Activated T-cell treated with anti-CD3 and anti-CD28 coated beads, Interleukin-2, amount 50 U/mL, for 4 hours (primary cell): ENCODE data around the gene MAG. TPM values are rescaled to one million over a fixed set of nuclear protein-coding genes. Genes with fewer than 3 reads are reported as not detected.

ENCODE experiments used
- ATAC-seq, 2 donors: fragments of 200-7000 bp; cut with Tn5 transposase; one replicate each; pipeline ENCODE4 v1.10.0; 2021
- DNase-seq: peaks from one replicate; pipeline ENCODE4 v3.0.0-alpha.2; 2020
- H3K27me3 Mint-ChIP-seq: one replicate; pipeline ENCODE4 v1.8.0; 2021; ENCODE audit warnings: low read depth, mixed read lengths
- H3K36me3 Mint-ChIP-seq: one replicate; pipeline ENCODE4 v1.8.0; 2022; ENCODE audit warnings: mixed read lengths; ENCODE audit not compliant: insufficient read depth
- H3K4me1 Mint-ChIP-seq: one replicate; pipeline ENCODE4 v1.8.0; 2021; ENCODE audit warnings: low read depth, mixed read lengths
- H3K4me3 Mint-ChIP-seq: one replicate; pipeline ENCODE4 v1.8.0; 2021; ENCODE audit warnings: mild to moderate bottlenecking, moderate library complexity, mixed read lengths
- H3K9me3 Mint-ChIP-seq: one replicate; pipeline ENCODE4 v1.8.0; 2021; ENCODE audit warnings: mixed read lengths
- total RNA-seq, 3 donors: library from RNA; stranded (reverse); gene quantifications; one replicate each; pipeline ENCODE4 v1.2.1, GENCODE V29; 2021

MAG gene
- total RNA-seq, 3 donors from 2014 or later, result 0.29 TPM; not detected in 2

DNA sequence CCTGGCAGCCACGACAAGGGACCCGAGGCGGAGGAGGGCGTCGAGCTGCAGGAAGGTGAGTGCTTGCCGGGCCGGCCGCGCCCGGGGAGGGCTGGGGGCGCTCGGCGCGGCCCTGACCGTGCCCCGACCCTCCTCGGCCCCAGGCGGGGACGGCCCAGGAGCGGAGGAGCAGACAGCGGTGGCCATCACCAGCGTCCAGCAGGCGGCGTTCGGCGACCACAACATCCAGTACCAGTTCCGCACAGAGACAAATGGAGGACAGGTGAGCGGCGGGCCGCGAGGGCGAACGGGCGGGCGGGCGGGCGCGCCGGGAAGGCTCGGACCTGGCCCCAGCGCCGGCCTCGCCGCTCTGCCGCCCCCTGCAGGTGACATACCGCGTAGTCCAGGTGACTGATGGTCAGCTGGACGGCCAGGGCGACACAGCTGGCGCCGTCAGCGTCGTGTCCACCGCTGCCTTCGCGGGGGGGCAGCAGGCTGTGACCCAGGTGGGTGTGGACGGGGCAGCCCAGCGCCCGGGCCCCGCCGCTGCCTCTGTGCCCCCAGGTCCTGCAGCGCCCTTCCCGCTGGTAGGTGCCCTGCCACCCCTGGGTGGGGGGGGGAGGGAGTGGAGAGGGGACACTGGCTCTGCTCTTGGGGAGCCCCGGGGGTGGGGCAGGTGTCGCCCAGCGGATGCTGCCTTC, 22.4 kb upstream of the MAG start:
- Mint-ChIP-seq H3K4me1 (peaks cover 28% of the 10 kb centered on the region), H3K9me3 (no peaks in the 10 kb centered on the region), H3K27me3 (no peaks in the 10 kb centered on the region), H3K4me3 (peak overlapping the region; percentile 68), H3K36me3 (peaks cover 31% of the 10 kb centered on the region)
- peak; percentile 71 for DNase-seq
- peak; percentile 59 to 65 for ATAC-seq

DNA sequence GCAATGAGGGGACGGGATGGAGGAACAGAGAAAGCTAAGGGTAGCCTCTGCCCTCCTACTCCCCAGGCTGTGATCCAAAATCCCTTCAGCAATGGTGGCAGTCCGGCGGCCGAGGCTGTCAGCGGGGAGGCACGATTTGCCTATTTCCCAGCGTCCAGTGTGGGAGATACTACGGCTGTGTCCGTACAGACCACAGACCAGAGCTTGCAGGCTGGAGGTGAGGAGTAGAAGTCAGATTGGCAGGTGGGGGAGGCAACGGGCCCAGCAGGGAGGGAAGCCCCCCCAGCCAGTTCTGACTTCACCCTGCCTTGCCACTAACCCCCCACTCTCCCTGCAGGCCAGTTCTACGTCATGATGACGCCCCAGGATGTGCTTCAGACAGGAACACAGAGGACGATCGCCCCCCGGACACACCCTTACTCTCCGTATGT, 21.6 kb upstream of the MAG start:
- Mint-ChIP-seq H3K27me3 (no peaks in the 10 kb centered on the region), H3K4me3 (peak overlapping the region; percentile 67), H3K36me3 (peaks cover 32% of the 10 kb centered on the region), H3K4me1 (peaks cover 24% of the 10 kb centered on the region), H3K9me3 (no peaks in the 10 kb centered on the region)
- DNase-seq (no peak), ATAC-seq (no peak)

DNA sequence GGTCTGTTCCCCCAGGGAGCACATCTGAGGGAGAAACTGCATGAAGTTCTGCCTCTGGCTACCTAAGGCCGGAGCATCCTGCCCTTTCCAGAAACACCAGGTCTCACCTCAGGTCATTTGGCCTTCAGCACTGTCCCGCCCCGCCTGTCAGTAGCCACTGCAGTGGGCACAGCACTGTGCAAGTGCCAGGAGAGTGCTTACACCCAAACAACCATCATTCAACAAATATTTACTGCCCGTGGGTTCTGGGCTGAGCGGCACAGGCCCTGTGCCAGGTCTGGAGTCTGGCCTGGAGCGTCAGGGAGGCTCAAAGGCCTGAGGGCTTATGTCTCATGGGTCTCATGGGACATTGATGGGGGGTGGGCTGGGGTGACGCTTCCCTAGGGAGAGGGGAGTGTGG, 20.4 kb upstream of the MAG start:
- Mint-ChIP-seq H3K4me3 (peak overlapping the region; percentile 6), H3K4me1 (peaks cover 14% of the 10 kb centered on the region), H3K27me3 (no peaks in the 10 kb centered on the region), H3K9me3 (no peaks in the 10 kb centered on the region), H3K36me3 (peaks cover 33% of the 10 kb centered on the region)
- DNase-seq, result no peak
- ATAC-seq, result no peak

DNA sequence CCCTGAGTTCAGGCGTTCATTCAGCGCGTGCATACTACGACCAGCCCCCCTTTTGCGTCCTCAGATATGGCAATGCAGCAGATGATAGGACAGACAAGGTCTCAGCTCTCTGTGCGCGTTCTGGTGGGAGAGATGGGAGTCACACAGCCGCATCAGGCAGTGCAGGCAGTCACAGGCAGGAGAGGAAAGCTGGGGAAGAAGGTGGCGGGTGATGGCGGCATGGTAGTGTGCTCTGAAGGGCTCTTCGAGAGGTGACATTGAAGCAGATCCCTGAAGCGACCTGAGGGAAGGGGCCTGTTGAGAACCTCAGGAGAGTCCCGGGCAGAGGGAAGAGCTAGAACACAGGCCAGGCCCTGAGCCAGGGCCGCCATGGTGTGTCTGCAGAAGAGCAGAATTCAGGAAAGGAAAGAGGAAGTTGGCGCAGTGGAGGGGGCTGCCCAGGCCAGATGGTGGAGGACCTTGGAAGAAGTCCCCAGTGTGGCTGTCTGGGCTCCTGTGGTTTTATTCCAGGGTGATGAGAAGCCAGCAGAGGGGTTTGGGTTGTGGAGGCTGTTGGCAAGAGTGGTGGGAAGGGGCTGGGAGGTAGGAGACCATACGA, 19.7 kb upstream of the MAG start:
- ATAC-seq (no peak), DNase-seq (no peak)
- Mint-ChIP-seq H3K27me3 (no peaks in the 10 kb centered on the region), H3K9me3 (no peaks in the 10 kb centered on the region), H3K4me1 (peaks cover 13% of the 10 kb centered on the region), H3K36me3 (peaks cover 36% of the 10 kb centered on the region), H3K4me3 (no peak overlapping the region)

DNA sequence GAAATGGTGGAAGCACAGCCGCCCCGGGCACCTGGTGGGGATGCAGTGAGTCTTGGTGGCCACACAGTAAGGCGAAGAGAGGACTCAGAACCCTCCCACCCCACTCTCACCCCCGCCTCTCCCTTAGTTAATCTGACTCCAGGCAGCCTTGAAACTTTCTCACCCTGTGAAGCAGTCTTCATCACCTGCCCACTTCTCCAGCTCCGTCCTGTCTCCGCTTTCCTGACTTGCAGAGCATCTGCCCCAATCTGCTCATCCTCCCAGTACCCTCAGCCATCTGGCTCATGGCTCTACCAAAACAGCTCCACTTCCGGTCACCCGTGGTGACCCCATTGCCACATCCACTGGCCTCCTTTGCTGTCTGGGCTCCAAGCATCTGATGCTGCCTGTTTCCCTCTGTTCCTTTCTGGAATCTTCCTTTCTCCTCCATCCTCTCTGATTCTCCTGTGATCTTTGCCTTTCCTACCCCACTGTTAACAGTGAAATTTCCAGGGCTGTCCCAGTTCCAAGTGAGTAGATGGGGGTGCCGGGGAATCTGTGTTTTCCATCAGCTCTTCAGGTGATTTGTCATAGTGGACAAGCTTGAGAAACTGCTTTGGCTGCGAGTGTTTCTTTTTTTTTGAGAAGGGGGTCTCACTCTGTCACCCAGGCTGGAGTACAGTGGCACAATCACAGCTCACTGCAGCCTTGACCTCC, 18.9 kb upstream of the MAG start:
- no peak for ATAC-seq
- no peak for DNase-seq
- Mint-ChIP-seq H3K4me1 (peaks cover 13% of the 10 kb centered on the region), H3K4me3 (no peak overlapping the region), H3K27me3 (no peaks in the 10 kb centered on the region), H3K9me3 (no peaks in the 10 kb centered on the region), H3K36me3 (peaks cover 38% of the 10 kb centered on the region)

DNA sequence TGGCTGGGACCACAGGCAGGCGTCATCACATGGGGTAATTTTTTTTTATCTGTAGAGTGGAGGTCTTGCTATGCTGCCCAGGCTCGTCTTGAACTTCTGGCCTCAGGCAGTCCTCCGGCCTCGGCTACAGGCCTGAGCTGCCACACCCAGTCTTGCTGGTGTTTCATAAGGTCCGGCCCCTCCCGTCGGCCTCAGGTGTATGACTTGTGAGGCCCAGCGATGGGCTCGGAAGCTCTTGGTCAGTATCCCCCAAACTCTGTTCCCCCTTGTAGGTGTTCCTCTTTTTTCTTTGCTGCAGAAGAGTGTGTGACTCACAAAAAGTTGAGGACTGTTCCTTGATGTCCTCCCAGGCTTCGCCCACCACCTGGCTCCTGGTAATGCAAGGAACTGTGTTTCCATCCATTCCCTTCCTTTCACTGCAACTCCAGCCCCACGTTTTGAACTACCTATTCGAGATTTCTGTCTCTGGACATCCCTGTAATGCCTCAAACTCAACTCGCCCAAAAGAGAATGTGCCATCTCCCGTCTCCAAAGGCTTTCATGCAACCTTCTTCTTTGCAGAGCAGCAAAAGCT, 18.2 kb upstream of the MAG start:
- no peaks in the 10 kb centered on the region for H3K9me3 Mint-ChIP-seq
- H3K4me1 Mint-ChIP-seq, result peaks cover 13% of the 10 kb centered on the region
- ATAC-seq (no peak), DNase-seq (no peak)
- H3K27me3 Mint-ChIP-seq, result no peaks in the 10 kb centered on the region
- H3K36me3 Mint-ChIP-seq, result peaks cover 38% of the 10 kb centered on the region
- no peak overlapping the region for H3K4me3 Mint-ChIP-seq

DNA sequence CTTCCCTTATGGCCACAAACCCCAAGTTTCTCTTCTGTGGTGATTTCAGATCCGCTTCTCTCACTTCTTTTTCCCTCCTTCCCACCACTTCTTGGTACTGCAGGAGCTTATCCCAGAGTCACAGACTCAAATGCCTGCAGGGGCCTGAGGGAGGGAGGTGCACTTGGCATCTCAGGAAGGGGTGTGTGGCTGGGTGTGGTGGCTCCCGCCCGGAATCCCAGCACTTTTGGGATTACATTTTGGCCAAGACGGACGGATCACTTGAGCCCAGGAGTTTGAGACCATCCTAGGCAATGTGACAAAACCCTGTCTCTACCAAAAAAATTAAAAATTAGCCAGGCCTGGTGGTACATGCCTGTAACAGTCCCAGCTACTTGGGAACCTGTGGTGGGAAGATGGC, 17.6 kb upstream of the MAG start:
- Mint-ChIP-seq H3K36me3 (peaks cover 39% of the 10 kb centered on the region), H3K9me3 (no peaks in the 10 kb centered on the region), H3K27me3 (no peaks in the 10 kb centered on the region), H3K4me3 (no peak overlapping the region), H3K4me1 (peaks cover 13% of the 10 kb centered on the region)
- ATAC-seq (no peak), DNase-seq (no peak)

DNA sequence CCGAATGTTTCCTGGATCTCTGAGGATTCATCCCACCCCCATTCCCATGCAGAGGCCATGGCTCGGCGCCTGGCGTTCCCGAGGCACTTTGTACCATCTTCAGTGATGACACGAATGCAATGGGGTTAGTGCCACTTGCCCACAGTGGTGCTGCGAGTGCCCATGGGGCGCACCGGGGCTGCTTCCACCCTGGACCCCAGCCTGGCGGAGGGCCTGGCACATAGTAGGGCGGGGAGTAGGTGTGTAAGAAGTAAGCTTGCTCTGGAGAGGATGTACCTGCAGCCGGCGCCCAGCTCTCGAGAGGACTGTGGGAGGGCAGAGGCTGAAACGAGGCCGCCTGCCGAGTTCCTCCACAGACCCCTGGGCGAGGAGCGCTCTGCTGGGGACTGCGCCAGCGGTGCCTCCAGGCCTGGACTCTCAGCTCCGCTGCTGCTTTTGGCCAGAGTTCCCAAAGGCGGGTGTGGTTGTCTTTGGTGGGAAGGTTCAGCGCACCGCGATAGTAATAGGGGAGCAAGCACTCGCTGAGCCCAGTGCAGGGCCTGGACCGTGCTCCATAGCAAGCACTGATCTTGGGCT, 15.2 kb upstream of the MAG start:
- H3K4me1 Mint-ChIP-seq, result peaks cover 4% of the 10 kb centered on the region
- peaks cover 31% of the 10 kb centered on the region for H3K36me3 Mint-ChIP-seq
- ATAC-seq, result no peak
- DNase-seq, result no peak
- no peak overlapping the region for H3K4me3 Mint-ChIP-seq
- no peaks in the 10 kb centered on the region for H3K9me3 Mint-ChIP-seq
- no peaks in the 10 kb centered on the region for H3K27me3 Mint-ChIP-seq

DNA sequence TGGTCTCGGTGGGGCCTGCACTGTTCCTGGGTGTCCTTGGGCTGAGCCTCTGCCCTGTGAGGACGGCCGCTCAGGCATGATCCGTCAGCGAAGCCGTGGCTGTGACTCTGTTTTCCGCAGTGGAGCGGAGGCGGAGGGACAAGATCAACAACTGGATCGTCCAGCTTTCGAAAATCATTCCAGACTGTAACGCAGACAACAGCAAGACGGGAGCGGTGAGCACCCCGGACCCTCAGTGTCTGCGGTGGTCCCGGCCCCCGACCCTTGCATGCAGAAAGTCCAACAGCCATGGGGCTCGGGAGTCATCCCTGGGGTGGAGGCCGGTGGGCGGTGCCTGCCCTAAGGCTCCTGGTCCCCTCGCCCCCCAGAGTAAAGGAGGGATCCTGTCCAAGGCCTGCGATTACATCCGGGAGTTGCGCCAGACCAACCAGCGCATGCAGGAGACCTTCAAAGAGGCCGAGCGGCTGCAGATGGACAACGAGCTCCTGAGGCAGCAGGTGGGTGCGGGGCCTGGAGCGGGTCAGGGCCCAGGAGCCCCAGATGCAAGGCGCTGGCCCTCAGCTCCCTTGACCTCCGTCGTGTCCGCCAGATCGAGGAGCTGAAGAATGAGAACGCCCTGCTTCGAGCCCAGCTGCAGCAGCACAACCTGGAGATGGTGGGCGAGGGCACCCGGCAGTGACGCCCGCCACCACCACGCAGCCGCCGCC, 13.2 kb upstream of the MAG start:
- H3K4me1 Mint-ChIP-seq, result peaks cover 5% of the 10 kb centered on the region
- DNase-seq (no peak), ATAC-seq (no peak)
- peaks cover 10% of the 10 kb centered on the region for H3K27me3 Mint-ChIP-seq
- H3K4me3 Mint-ChIP-seq, result no peak overlapping the region
- H3K36me3 Mint-ChIP-seq, result peaks cover 22% of the 10 kb centered on the region
- no peaks in the 10 kb centered on the region for H3K9me3 Mint-ChIP-seq

DNA sequence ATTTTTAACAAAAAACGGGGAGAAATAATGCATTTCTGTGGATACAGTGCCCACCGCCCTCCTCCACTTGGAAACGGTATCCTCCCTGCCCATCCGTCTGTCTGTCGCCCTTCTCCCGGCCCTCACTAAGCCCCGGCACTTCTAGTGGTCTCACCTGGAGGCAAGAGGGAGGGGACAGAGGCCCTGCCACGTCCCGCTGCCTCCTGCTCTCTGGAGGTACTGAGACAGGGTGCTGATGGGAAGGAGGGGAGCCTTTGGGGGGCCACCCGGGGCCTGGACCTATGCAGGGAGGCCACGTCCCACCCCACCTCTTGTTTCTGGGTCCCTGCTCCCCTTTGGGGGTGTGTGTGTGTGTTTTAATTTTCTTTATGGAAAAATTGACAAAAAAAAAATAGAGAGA, 12.6 kb upstream of the MAG start:
- ATAC-seq (no peak), DNase-seq (no peak)
- H3K27me3 Mint-ChIP-seq, result peaks cover 12% of the 10 kb centered on the region
- no peak overlapping the region for H3K4me3 Mint-ChIP-seq
- peaks cover 5% of the 10 kb centered on the region for H3K4me1 Mint-ChIP-seq
- H3K36me3 Mint-ChIP-seq, result peaks cover 16% of the 10 kb centered on the region
- no peaks in the 10 kb centered on the region for H3K9me3 Mint-ChIP-seq

DNA sequence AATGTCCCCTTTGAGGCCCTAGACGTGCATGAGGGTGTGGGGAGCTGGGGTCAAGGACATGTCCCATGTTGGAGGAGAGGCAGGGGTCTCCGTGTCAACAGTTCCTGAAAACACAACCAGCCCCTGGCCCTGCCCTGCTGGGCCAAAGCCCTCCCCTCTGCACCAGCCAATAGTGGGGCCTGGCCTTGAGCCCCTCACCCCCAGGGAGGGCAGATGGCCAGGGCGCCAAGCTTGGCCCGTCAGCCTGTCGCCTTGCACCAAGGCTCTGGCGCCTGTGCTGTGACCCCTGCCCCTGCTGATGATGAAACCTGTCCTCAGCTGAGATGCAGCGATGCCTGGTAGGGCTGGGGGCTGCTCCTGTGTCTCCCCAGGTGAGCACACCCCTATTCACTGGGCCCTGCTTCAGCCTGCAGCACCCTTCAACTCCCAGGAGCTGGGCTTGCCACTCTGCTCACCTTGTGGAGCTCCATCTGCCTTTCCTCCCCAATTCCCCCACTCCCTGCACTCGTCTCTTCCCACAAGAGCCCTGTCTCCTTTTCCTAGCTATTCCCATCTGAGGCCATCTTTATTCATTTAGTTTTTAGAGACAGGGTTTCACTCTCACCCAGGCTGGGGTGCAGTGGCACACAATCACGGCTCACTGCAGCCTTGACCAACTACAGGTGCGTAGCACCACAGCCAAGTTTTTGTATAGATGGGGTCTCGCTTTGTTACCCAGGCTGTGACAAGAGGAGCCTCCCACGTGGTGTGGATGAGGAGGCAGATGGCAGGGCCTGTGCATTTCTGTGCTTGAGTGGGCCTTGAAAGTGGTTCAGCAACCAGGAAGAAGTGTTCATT, 11.8 kb upstream of the MAG start:
- ATAC-seq, result no peak
- DNase-seq, result no peak
- Mint-ChIP-seq H3K27me3 (peaks cover 16% of the 10 kb centered on the region), H3K4me3 (no peak overlapping the region), H3K9me3 (no peaks in the 10 kb centered on the region), H3K4me1 (peaks cover 5% of the 10 kb centered on the region), H3K36me3 (peaks cover 16% of the 10 kb centered on the region)

DNA sequence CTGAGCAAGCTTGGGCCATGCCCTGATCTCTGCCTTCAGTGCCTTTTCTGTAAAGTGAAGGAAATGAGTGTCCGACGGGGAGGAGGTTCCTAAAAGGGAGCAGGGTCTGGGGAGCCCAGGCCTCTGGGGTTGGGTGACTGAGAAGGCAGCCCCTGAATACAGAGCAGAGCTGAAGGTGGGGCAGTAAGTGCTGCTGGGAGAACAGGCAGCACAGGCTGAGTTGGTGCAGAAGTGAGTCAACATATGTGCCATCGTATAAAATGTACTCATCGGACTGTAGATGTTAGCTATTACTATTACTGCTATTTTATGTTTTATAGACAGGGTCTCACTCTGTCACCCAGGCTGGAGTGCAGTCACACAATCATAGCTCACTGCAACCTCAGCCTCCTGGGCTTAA, 10.7 kb upstream of the MAG start:
- peak in 1 of 2 donors; percentile 17 for ATAC-seq

More for the DNA sequence above, 10.7 kb upstream of the MAG start:
- peaks cover 4% of the 10 kb centered on the region for H3K4me1 Mint-ChIP-seq
- no peak for DNase-seq
- no peaks in the 10 kb centered on the region for H3K9me3 Mint-ChIP-seq
- peaks cover 9% of the 10 kb centered on the region for H3K36me3 Mint-ChIP-seq
- no peak overlapping the region for H3K4me3 Mint-ChIP-seq
- H3K27me3 Mint-ChIP-seq, result peaks cover 16% of the 10 kb centered on the region
